ENCODE measurements around the gene EXOC2. TPM values are rescaled to one million over a fixed set of nuclear protein-coding genes. Genes with fewer than 3 reads are reported as not detected.

Gene EXOC2
- total RNA-seq, 1 donor from 2014 or later, result 44.4 TPM

DNA sequence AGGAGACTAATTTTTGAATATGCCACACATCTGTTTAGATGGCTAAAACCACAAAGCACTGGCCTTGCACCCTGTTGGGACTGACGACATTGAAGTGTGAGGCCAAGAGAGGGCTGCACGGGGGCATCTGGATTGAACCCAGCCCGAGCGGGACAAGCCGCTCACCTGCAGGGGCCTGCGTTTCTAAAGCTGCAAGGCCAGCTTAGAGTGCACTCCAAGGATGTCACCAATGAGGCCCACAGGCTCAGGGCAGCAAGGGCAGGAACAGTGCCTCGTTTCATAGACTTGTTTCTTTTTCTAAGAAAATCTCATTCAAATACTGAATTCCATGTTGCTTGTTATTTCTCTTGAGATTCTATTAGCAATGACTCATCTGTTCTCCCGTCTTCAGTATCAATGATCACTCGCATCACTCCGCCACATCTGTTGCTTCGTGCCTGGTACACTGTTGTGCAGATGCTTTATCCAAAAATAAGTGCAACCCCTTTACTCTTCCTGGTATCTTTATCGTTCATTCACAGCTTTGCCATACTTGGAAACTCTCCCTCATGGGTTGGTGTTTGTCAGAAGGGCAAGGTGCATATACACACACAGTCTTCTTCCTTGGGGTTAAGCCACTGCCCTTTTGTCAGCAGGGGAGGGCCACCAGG, 181.3 kb downstream of the EXOC2 start:
- Histone ChIP-seq H3K36me3 (ENCODE audit: insufficient read depth, low read length) (no peaks in the 10 kb centered on the region), H3K4me3 (ENCODE audit: insufficient read depth, low read depth, low read length) (no peak overlapping the region), H3K4me1 (ENCODE audit: insufficient read depth, low read length) (no peaks in the 10 kb centered on the region), H2AFZ (ENCODE audit: low read depth, low read length) (no peak overlapping the region), H3K79me2 (ENCODE audit: insufficient read depth, low read length) (no peaks in the 10 kb centered on the region), H3K4me2 (ENCODE audit: low read length) (no peak overlapping the region), H3K27me3 (ENCODE audit: insufficient read depth, low read length) (no peaks in the 10 kb centered on the region), H3K27ac (ENCODE audit: low read depth, low read length) (no peak overlapping the region), H4K20me1 (ENCODE audit: insufficient read depth, low read length) (peaks cover 6% of the 10 kb centered on the region), H3K9me3 (ENCODE audit: insufficient read depth, low read depth, low read length) (no peaks in the 10 kb centered on the region), H3K9ac (ENCODE audit: low read length) (no peak overlapping the region)
- TF ChIP-seq, protein P1, sequence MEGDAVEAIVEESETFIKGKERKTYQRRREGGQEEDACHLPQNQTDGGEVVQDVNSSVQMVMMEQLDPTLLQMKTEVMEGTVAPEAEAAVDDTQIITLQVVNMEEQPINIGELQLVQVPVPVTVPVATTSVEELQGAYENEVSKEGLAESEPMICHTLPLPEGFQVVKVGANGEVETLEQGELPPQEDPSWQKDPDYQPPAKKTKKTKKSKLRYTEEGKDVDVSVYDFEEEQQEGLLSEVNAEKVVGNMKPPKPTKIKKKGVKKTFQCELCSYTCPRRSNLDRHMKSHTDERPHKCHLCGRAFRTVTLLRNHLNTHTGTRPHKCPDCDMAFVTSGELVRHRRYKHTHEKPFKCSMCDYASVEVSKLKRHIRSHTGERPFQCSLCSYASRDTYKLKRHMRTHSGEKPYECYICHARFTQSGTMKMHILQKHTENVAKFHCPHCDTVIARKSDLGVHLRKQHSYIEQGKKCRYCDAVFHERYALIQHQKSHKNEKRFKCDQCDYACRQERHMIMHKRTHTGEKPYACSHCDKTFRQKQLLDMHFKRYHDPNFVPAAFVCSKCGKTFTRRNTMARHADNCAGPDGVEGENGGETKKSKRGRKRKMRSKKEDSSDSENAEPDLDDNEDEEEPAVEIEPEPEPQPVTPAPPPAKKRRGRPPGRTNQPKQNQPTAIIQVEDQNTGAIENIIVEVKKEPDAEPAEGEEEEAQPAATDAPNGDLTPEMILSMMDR (IDR thresholded peaks at IDR 0.05; ENCODE audit: insufficient read depth, low read depth, low read length), result no peak
- TF ChIP-seq EZH2 (IDR thresholded peaks at IDR 0.05; ENCODE audit: insufficient read depth, low read length), result no peak
- no peaks in the 10 kb centered on the region for H3K27me3 Mint-ChIP-seq (ENCODE audit: low read depth, unreplicated experiment)
- H3K4me1 Mint-ChIP-seq (ENCODE audit: low read depth, unreplicated experiment), result peaks cover 4% of the 10 kb centered on the region
- no peak overlapping the region for H3K27ac Mint-ChIP-seq (ENCODE audit: unreplicated experiment)
- peak; percentile 2 for DNase-seq (ENCODE audit: low read depth)
- H3K4me3 Mint-ChIP-seq (ENCODE audit: unreplicated experiment), result no peak overlapping the region
- H3K9me3 Mint-ChIP-seq (ENCODE audit: unreplicated experiment), result no peaks in the 10 kb centered on the region
- no peak for FAIRE-seq
- H3K36me3 Mint-ChIP-seq (ENCODE audit: low read depth, unreplicated experiment), result peaks cover 13% of the 10 kb centered on the region

DNA sequence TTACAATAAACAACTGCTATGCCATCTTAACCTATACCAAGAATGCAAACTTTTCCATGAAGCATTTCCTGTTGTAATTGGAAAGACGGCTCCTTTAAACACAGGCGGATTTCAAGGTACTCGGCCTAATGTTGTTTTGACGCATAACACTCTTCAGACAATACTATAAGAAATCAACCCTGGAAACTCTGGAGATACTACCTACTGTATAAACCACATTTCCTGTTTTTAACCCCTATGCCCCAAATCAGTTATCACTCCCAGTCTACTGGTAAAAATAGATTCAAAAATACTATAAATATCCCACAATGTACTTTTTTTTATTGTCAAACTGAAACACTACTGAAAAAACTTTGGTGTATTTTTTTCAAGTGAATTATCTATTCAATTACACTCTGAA, 183.3 kb downstream of the EXOC2 start:
- H2AFZ ChIP-seq (ENCODE audit: low read depth, low read length), result no peak overlapping the region
- no peak for FAIRE-seq
- H3K27me3 ChIP-seq (ENCODE audit: insufficient read depth, low read length), result no peaks in the 10 kb centered on the region
- peaks cover 6% of the 10 kb centered on the region for H4K20me1 ChIP-seq (ENCODE audit: insufficient read depth, low read length)
- H3K9me3 ChIP-seq (ENCODE audit: insufficient read depth, low read depth, low read length), result no peaks in the 10 kb centered on the region
- H3K4me1 Mint-ChIP-seq (ENCODE audit: low read depth, unreplicated experiment), result peaks cover 4% of the 10 kb centered on the region
- H3K27ac ChIP-seq (ENCODE audit: low read depth, low read length), result no peak overlapping the region
- no peak for TF ChIP-seq EZH2 (IDR thresholded peaks at IDR 0.05; ENCODE audit: insufficient read depth, low read length)
- TF ChIP-seq, protein P1 (IDR thresholded peaks at IDR 0.05; ENCODE audit: insufficient read depth, low read depth, low read length), result no peak
- no peak overlapping the region for H3K27ac Mint-ChIP-seq (ENCODE audit: unreplicated experiment)
- H3K27me3 Mint-ChIP-seq (ENCODE audit: low read depth, unreplicated experiment), result no peaks in the 10 kb centered on the region
- H3K36me3 Mint-ChIP-seq (ENCODE audit: low read depth, unreplicated experiment), result peaks cover 14% of the 10 kb centered on the region
- no peak overlapping the region for H3K9ac ChIP-seq (ENCODE audit: low read length)
- H3K9me3 Mint-ChIP-seq (ENCODE audit: unreplicated experiment), result no peaks in the 10 kb centered on the region
- H3K4me3 Mint-ChIP-seq (ENCODE audit: unreplicated experiment), result no peak overlapping the region
- no peak overlapping the region for H3K4me2 ChIP-seq (ENCODE audit: low read length)
- no peaks in the 10 kb centered on the region for H3K79me2 ChIP-seq (ENCODE audit: insufficient read depth, low read length)
- no peaks in the 10 kb centered on the region for H3K4me1 ChIP-seq (ENCODE audit: insufficient read depth, low read length)
- DNase-seq (ENCODE audit: low read depth), result no peak
- no peaks in the 10 kb centered on the region for H3K36me3 ChIP-seq (ENCODE audit: insufficient read depth, low read length)
- no peak overlapping the region for H3K4me3 ChIP-seq (ENCODE audit: insufficient read depth, low read depth, low read length)

DNA sequence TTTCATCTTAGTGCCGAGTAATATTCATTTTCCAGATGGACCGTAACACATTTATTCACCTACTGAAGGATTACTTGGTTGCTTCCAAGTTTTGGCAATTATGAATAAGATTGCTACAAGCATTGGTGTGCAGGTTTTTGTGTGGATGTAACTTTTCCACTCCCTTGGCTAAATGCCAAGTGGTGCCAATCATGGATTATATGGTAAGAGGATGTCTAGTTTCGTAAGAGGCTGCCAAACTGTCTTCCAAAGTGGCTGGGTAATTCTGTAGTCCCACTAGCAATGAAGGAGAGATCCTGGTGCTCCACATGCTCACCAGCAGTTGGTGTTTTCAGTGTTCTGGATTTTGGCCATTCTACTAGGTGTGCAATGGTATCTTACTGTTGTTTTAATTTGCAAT, 184.3 kb downstream of the EXOC2 start:
- no peak overlapping the region for H3K27ac Mint-ChIP-seq (ENCODE audit: unreplicated experiment)
- H3K79me2 ChIP-seq (ENCODE audit: insufficient read depth, low read length), result no peaks in the 10 kb centered on the region
- H3K4me2 ChIP-seq (ENCODE audit: low read length), result no peak overlapping the region
- no peak overlapping the region for H3K9ac ChIP-seq (ENCODE audit: low read length)
- H3K9me3 ChIP-seq (ENCODE audit: insufficient read depth, low read depth, low read length), result no peaks in the 10 kb centered on the region
- no peaks in the 10 kb centered on the region for H3K4me1 Mint-ChIP-seq (ENCODE audit: low read depth, unreplicated experiment)
- peaks cover 6% of the 10 kb centered on the region for H4K20me1 ChIP-seq (ENCODE audit: insufficient read depth, low read length)
- H3K27me3 Mint-ChIP-seq (ENCODE audit: low read depth, unreplicated experiment), result no peaks in the 10 kb centered on the region
- no peaks in the 10 kb centered on the region for H3K36me3 ChIP-seq (ENCODE audit: insufficient read depth, low read length)
- no peak overlapping the region for H3K4me3 Mint-ChIP-seq (ENCODE audit: unreplicated experiment)
- H3K4me1 ChIP-seq (ENCODE audit: insufficient read depth, low read length), result no peaks in the 10 kb centered on the region
- no peak overlapping the region for H3K27ac ChIP-seq (ENCODE audit: low read depth, low read length)
- TF ChIP-seq, protein P1 (IDR thresholded peaks at IDR 0.05; ENCODE audit: insufficient read depth, low read depth, low read length), result no peak
- TF ChIP-seq EZH2 (IDR thresholded peaks at IDR 0.05; ENCODE audit: insufficient read depth, low read length), result no peak
- DNase-seq (ENCODE audit: low read depth) (no peak), FAIRE-seq (no peak)
- peaks cover 14% of the 10 kb centered on the region for H3K36me3 Mint-ChIP-seq (ENCODE audit: low read depth, unreplicated experiment)
- H3K27me3 ChIP-seq (ENCODE audit: insufficient read depth, low read length), result no peaks in the 10 kb centered on the region
- H3K9me3 Mint-ChIP-seq (ENCODE audit: unreplicated experiment), result no peaks in the 10 kb centered on the region
- no peak overlapping the region for H2AFZ ChIP-seq (ENCODE audit: low read depth, low read length)
- no peak overlapping the region for H3K4me3 ChIP-seq (ENCODE audit: insufficient read depth, low read depth, low read length)
